Esophagus muscularis mucosa (tissue), 2 donors: ENCODE measurements around the gene PTOV1.

ENCODE experiments used
- POLR2A ChIP-seq: fragments of 450-650 bp; IDR thresholded peaks from one replicate; pipeline ENCODE4 v1.6.1; 2017; ENCODE audit warnings: antibody characterized with exemption, moderate library complexity, mild to moderate bottlenecking, low read depth
- POLR2AphosphoS5 ChIP-seq, 2 donors: sonication (generic); formaldehyde crosslinking; IDR thresholded peaks; one replicate each; pipeline ENCODE4 v1.6.1; 2017; ENCODE audit warnings: antibody characterized with exemption in 2 of 2

DNA sequence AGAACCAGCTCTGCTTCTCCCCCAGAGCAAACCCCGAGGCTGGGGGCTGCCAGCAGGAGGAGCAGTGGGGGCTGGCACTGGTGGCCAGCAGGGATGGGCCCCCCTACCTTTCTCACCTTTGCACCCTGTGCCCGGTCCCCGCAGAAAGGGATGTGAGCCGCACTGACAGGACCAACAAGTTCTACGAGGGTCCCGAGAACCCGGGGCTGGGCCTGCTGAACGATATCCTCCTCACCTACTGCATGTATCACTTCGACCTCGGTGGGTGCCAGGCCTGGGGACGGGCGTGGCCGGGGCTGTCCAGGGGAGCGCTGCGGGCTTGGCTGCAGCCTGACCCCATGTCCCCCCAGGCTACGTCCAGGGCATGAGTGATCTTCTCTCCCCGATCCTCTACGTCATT lies 33.1 kb downstream of the PTOV1 start:
- TF ChIP-seq POLR2A = no peak
- no peak for TF ChIP-seq POLR2AphosphoS5 (IDR thresholded peaks at IDR 0.05)
